ENCODE measurements around the gene MS4A4A.

Gene MS4A4A

DNA sequence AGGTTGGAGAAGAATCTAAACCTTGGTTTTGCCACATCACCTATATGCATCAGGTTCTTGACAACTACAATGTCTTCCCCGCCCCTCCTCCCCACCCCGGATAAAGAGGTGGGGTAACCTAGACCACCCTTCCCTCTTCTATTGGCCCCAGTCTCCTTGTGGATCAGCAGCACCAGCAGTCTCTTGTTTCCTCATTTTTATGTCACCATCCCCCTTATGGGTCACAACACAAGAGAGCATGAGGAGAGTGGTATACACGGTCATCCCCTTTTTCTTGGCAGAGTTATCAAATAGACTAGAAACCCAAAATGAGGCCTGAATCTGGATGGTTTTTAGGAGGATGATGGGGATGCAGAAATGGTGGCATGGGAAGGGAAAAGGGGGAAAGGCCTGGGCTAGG is 38.7 kb upstream of the MS4A4A start:
- no peak for TF ChIP-seq TCF12 (IDR thresholded peaks at IDR 0.05; ENCODE audit: low read depth)
- no peak for TF ChIP-seq YY1 (IDR thresholded peaks at IDR 0.05; ENCODE audit: low read depth)
- TF ChIP-seq, protein P1, sequence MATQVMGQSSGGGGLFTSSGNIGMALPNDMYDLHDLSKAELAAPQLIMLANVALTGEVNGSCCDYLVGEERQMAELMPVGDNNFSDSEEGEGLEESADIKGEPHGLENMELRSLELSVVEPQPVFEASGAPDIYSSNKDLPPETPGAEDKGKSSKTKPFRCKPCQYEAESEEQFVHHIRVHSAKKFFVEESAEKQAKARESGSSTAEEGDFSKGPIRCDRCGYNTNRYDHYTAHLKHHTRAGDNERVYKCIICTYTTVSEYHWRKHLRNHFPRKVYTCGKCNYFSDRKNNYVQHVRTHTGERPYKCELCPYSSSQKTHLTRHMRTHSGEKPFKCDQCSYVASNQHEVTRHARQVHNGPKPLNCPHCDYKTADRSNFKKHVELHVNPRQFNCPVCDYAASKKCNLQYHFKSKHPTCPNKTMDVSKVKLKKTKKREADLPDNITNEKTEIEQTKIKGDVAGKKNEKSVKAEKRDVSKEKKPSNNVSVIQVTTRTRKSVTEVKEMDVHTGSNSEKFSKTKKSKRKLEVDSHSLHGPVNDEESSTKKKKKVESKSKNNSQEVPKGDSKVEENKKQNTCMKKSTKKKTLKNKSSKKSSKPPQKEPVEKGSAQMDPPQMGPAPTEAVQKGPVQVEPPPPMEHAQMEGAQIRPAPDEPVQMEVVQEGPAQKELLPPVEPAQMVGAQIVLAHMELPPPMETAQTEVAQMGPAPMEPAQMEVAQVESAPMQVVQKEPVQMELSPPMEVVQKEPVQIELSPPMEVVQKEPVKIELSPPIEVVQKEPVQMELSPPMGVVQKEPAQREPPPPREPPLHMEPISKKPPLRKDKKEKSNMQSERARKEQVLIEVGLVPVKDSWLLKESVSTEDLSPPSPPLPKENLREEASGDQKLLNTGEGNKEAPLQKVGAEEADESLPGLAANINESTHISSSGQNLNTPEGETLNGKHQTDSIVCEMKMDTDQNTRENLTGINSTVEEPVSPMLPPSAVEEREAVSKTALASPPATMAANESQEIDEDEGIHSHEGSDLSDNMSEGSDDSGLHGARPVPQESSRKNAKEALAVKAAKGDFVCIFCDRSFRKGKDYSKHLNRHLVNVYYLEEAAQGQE (IDR thresholded peaks at IDR 0.05; ENCODE audit: low read depth), result no peak
- TF ChIP-seq NFIC (IDR thresholded peaks at IDR 0.05), result no peak
- TF ChIP-seq TAF1 (IDR thresholded peaks at IDR 0.05; ENCODE audit: low read depth), result no peak
- no peak for TF ChIP-seq CEBPB (IDR thresholded peaks at IDR 0.05)
- TF ChIP-seq RAD21 (IDR thresholded peaks at IDR 0.05; ENCODE audit: low read depth), result no peak
- TF ChIP-seq ZBTB7A (IDR thresholded peaks at IDR 0.05; ENCODE audit: low read depth), result no peak
- TF ChIP-seq, protein P2, sequence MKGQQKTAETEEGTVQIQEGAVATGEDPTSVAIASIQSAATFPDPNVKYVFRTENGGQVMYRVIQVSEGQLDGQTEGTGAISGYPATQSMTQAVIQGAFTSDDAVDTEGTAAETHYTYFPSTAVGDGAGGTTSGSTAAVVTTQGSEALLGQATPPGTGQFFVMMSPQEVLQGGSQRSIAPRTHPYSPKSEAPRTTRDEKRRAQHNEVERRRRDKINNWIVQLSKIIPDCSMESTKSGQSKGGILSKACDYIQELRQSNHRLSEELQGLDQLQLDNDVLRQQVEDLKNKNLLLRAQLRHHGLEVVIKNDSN (IDR thresholded peaks at IDR 0.05), result no peak
- no peak for TF ChIP-seq TEAD4 (IDR thresholded peaks at IDR 0.05)
- TF ChIP-seq, protein P3, sequence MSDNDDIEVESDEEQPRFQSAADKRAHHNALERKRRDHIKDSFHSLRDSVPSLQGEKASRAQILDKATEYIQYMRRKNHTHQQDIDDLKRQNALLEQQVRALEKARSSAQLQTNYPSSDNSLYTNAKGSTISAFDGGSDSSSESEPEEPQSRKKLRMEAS (IDR thresholded peaks at IDR 0.05), result no peak
- no peak for TF ChIP-seq FOXM1 (IDR thresholded peaks at IDR 0.05; ENCODE audit: borderline replicate concordance, low read depth)
- TF ChIP-seq EP300 (IDR thresholded peaks at IDR 0.05; ENCODE audit: borderline replicate concordance), result no peak
- TF ChIP-seq EGR1 (IDR thresholded peaks at IDR 0.05), result no peak
- no peak for TF ChIP-seq CREB1 (IDR thresholded peaks at IDR 0.05; ENCODE audit: low read depth)

DNA sequence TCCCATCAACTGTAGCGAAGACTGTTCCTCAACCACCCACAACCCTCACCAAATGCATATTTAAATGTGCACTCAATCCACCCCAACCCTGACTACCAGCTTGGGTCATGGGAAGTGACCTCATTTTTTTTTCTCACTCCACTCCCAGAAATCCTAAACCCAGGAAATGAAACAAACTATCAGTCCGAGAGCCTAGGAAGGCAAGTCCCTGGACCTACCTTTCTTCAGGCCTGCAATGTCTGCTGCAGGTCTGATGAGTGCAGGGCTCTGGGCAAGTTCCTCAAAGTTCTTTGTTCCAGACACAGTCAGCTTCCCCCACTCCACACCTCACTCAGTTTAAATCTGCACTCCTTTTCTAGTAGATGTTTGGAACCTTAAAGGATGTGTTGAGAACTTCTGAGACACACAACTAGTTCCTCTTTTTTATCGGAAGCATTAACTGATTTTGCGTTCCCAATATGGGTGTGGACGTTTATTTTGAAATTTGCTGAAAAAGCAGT is 37.7 kb upstream of the MS4A4A start, which contains the start of gene MS4A4E:
Gene MS4A4E, minus strand, starts transcription at position 398 of the 500 bp plus-strand sequence. CDS start 13,082 bp downstream, outside the sequence.
- no peak for TF ChIP-seq TAF1 (IDR thresholded peaks at IDR 0.05; ENCODE audit: low read depth)
- no peak for TF ChIP-seq NFIC (IDR thresholded peaks at IDR 0.05)
- no peak for TF ChIP-seq EGR1 (IDR thresholded peaks at IDR 0.05)
- TF ChIP-seq, protein P1 (IDR thresholded peaks at IDR 0.05; ENCODE audit: low read depth), result no peak
- TF ChIP-seq CEBPB (IDR thresholded peaks at IDR 0.05), result no peak
- no peak for TF ChIP-seq ZBTB7A (IDR thresholded peaks at IDR 0.05; ENCODE audit: low read depth)
- TF ChIP-seq, protein P2 (IDR thresholded peaks at IDR 0.05), result no peak
- TF ChIP-seq TEAD4 (IDR thresholded peaks at IDR 0.05), result no peak
- no peak for TF ChIP-seq RAD21 (IDR thresholded peaks at IDR 0.05; ENCODE audit: low read depth)
- TF ChIP-seq, protein P3 (IDR thresholded peaks at IDR 0.05), result no peak

DNA sequence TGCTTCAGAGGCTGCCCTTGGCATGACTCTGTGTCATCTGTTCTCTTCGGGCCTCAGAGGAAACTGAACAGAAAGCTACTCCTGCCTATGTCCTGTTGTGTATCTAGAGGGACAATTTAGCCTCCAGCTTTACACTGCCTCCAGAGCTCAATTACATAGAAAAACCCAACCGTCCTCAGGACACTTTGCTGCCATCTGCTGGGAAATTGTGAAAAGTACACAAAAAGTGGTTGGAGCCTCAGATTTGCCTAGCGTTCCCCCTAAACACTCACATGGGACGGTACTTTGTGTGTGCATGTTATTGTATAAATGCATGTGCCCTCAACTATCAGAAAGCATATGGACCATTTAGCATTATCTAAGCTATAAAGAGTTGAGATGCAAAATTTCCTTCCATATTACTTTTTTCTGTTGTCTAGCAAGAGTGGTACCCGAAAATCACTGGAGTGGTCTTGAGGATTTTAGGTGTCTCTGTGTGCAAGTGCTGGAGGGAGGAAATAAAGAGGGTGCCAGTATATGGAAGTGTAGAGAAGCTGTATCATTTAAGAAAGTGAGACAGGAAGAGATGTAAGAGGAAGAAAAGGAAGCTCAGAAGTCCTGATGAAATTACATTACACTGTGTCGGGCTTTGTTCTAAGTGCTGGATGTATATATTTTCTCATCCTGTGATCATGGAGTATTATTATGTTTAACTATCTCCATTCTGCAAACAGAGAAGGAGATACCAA is 28.8 kb upstream of the MS4A4A start:
- TF ChIP-seq TAF1 (IDR thresholded peaks at IDR 0.05; ENCODE audit: low read depth) (no peak), EP300 (IDR thresholded peaks at IDR 0.05; ENCODE audit: borderline replicate concordance) (no peak), TCF12 (IDR thresholded peaks at IDR 0.05; ENCODE audit: low read depth) (no peak), RAD21 (IDR thresholded peaks at IDR 0.05; ENCODE audit: low read depth) (no peak), TEAD4 (IDR thresholded peaks at IDR 0.05) (no peak), ZBTB7A (IDR thresholded peaks at IDR 0.05; ENCODE audit: low read depth) (no peak), CEBPB (IDR thresholded peaks at IDR 0.05) (no peak), EGR1 (IDR thresholded peaks at IDR 0.05) (no peak), NFIC (IDR thresholded peaks at IDR 0.05) (no peak), CREB1 (IDR thresholded peaks at IDR 0.05; ENCODE audit: low read depth) (no peak)
- TF ChIP-seq, protein P1 (IDR thresholded peaks at IDR 0.05; ENCODE audit: low read depth), result no peak
- TF ChIP-seq, protein P3 (IDR thresholded peaks at IDR 0.05), result no peak
- TF ChIP-seq, protein P2 (IDR thresholded peaks at IDR 0.05), result no peak

Measured in Ishikawa (cell line).